ENCODE data around the gene KDM4D. TPM values are rescaled to one million over a fixed set of nuclear protein-coding genes. Genes with fewer than 3 reads are reported as not detected.

The KDM4D gene
- total and polyA plus RNA-seq, 9 of the 15 experiments (the other 6 are each of a cell fraction or from before 2014, with no cell fraction given): 0.34 to 1.1 (median 0.50) TPM

DNA sequence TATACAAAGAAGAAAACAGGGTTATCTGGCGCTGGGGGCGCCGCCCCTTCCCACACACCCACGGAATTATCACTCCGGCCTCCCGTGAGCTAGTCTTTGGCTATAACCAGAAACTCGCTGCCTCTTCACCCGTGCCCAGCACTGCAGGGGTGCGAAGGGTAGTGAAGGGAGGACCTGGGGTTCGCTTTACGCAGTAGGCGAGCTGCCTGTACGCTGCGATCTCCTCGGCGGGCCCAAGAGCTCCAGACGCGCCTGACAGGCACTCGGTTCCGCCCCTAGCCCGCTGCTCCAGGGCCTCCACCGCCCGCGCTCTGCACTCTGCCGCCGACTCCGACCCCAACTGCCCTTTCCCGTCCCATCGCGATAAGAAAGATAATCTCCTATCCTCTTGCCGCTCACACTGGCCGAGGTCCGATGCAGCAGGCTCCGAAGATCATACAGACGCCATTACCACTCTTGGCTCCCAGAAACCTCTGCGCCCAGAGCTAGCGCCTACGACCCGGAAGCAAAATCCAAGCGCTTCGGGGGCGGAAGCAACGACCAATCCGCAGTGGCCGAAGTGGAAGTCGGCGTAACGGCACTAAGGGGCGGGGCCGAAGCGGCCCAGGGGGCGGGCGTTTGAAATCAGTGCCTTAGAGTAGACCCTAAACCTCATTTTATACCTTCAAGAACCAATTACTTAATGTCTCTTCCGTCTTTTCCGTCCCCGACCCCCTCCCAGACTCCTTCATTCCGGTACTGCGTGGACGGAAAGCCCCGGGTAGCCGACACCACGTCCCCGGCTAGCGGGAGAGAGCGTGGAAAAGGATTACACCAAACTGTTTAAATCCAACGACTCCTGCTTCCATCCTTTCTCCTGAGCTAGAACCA is at the start of gene KDM4D, which contains the start of gene CWC15 (continued):
- TF ChIP-seq KDM4B (IDR thresholded peaks at IDR 0.05; ENCODE audit: borderline replicate concordance in 2 of 2, low read depth in 1 of 2): peak in 1 of 2 experiments; percentile 84; a peak in 1 of 4 replicates
- no peak for TF ChIP-seq ZNF324 (CRISPR knock-in tag; IDR thresholded peaks at IDR 0.05)
- TF ChIP-seq, protein P1, sequence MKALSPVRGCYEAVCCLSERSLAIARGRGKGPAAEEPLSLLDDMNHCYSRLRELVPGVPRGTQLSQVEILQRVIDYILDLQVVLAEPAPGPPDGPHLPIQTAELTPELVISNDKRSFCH (CRISPR knock-in tag; IDR thresholded peaks at IDR 0.05): no peak
- TF ChIP-seq, protein P1 (tag; IDR thresholded peaks at IDR 0.05): no peak
- TF ChIP-seq, protein P2, sequence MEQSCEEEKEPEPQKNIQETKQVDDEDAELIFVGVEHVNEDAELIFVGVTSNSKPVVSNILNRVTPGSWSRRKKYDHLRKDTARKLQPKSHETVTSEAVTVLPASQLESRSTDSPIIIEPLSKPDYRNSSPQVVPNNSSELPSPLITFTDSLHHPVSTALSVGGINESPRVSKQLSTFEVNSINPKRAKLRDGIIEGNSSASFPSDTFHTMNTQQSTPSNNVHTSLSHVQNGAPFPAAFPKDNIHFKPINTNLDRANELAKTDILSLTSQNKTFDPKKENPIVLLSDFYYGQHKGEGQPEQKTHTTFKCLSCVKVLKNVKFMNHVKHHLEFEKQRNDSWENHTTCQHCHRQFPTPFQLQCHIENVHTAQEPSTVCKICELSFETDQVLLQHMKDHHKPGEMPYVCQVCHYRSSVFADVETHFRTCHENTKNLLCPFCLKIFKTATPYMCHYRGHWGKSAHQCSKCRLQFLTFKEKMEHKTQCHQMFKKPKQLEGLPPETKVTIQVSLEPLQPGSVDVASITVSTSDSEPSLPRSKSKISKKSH (CRISPR knock-in tag; IDR thresholded peaks at IDR 0.05): no peak
- no peak for TF ChIP-seq PYGO2 (tag; IDR thresholded peaks at IDR 0.05)
- TF ChIP-seq, protein P3, sequence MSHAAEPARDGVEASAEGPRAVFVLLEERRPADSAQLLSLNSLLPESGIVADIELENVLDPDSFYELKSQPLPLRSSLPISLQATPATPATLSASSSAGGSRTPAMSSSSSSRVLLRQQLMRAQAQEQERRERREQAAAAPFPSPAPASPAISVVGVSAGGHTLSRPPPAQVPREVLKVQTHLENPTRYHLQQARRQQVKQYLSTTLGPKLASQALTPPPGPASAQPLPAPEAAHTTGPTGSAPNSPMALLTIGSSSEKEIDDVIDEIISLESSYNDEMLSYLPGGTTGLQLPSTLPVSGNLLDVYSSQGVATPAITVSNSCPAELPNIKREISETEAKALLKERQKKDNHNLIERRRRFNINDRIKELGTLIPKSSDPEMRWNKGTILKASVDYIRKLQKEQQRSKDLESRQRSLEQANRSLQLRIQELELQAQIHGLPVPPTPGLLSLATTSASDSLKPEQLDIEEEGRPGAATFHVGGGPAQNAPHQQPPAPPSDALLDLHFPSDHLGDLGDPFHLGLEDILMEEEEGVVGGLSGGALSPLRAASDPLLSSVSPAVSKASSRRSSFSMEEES (CRISPR knock-in tag; IDR thresholded peaks at IDR 0.05): no peak
- no peak for TF ChIP-seq SMAD2 (IDR thresholded peaks at IDR 0.05; ENCODE audit: low read depth, low read length)
- no peak for TF ChIP-seq SRSF3 (IDR thresholded peaks at IDR 0.05; ENCODE audit: insufficient read depth, low read length)
- TF ChIP-seq DPF2 (IDR thresholded peaks at IDR 0.05): no peak
- TF ChIP-seq, protein P4, sequence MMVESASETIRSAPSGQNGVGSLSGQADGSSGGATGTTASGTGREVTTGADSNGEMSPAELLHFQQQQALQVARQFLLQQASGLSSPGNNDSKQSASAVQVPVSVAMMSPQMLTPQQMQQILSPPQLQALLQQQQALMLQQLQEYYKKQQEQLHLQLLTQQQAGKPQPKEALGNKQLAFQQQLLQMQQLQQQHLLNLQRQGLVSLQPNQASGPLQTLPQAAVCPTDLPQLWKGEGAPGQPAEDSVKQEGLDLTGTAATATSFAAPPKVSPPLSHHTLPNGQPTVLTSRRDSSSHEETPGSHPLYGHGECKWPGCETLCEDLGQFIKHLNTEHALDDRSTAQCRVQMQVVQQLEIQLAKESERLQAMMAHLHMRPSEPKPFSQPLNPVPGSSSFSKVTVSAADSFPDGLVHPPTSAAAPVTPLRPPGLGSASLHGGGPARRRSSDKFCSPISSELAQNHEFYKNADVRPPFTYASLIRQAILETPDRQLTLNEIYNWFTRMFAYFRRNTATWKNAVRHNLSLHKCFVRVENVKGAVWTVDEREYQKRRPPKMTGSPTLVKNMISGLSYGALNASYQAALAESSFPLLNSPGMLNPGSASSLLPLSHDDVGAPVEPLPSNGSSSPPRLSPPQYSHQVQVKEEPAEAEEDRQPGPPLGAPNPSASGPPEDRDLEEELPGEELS (CRISPR knock-in tag; IDR thresholded peaks at IDR 0.05; ENCODE audit: borderline replicate concordance): no peak
- TF ChIP-seq TARDBP (IDR thresholded peaks at IDR 0.05): no peak
- TF ChIP-seq ZNF212 (CRISPR knock-in tag; IDR thresholded peaks at IDR 0.05): no peak
- TF ChIP-seq ZNF165 (CRISPR knock-in tag; IDR thresholded peaks at IDR 0.05; ENCODE audit: borderline replicate concordance): no peak
- no peak for TF ChIP-seq SNRNP70 (optimal IDR thresholded peaks at IDR 0.05; ENCODE audit: low read depth, low read length)
- TF ChIP-seq CEBPB (tag; IDR thresholded peaks at IDR 0.05): no peak
- TF ChIP-seq, protein P5, sequence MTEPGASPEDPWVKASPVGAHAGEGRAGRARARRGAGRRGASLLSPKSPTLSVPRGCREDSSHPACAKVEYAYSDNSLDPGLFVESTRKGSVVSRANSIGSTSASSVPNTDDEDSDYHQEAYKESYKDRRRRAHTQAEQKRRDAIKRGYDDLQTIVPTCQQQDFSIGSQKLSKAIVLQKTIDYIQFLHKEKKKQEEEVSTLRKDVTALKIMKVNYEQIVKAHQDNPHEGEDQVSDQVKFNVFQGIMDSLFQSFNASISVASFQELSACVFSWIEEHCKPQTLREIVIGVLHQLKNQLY (CRISPR knock-in tag; conservative IDR thresholded peaks at IDR 0.05): no peak
- no peak for TF ChIP-seq ZNF707 (CRISPR knock-in tag; conservative IDR thresholded peaks at IDR 0.05)
- TF ChIP-seq CBX8 (IDR thresholded peaks at IDR 0.05; ENCODE audit: borderline replicate concordance, extremely low read depth, low read depth, low read length, poor library complexity, severe bottlenecking): no peak
- TF ChIP-seq PTTG1 (tag; IDR thresholded peaks at IDR 0.05; ENCODE audit: low read depth): no peak

Data from K562 (cell line).